MM.1S (cell line): ENCODE results near the gene CERS5.

ENCODE experiments used
- DNase-seq: peaks from one replicate; pipeline ENCODE4 v3.0.0-alpha.2; 2015
- H2AFZ ChIP-seq: fragments of 300-600 bp; sonication (generic); 2 replicates; pipeline ENCODE4 v1.6.0; 2016; ENCODE audit warnings: antibody characterized with exemption, low read length
- H3F3A ChIP-seq: fragments of 300-600 bp; sonication (generic); 2 replicates; pipeline ENCODE4 v1.6.1; 2016; ENCODE audit warnings: mild to moderate bottlenecking, antibody characterized with exemption, low read length, moderate library complexity, mixed read lengths; ENCODE audit not compliant: insufficient read depth
- H3K27ac ChIP-seq: fragments of 300-600 bp; sonication (generic); 2 replicates; pipeline ENCODE4 v1.5.1; 2016; ENCODE audit warnings: mild to moderate bottlenecking, low read length
- H3K27me3 ChIP-seq: fragments of 300-600 bp; sonication (generic); replicated peaks from 2 replicates; pipeline ENCODE4 v1.6.0; 2016; ENCODE audit warnings: low read length; ENCODE audit not compliant: insufficient read depth
- H3K36me3 ChIP-seq: fragments of 300-600 bp; sonication (generic); replicated peaks from 2 replicates; pipeline ENCODE4 v1.6.1; 2016; ENCODE audit warnings: mild to moderate bottlenecking, low read length, mixed read lengths; ENCODE audit not compliant: insufficient read depth
- H3K4me1 ChIP-seq: fragments of 300-600 bp; sonication (generic); 2 replicates; pipeline ENCODE4 v1.6.1; 2016; ENCODE audit warnings: low read length, mixed read lengths
- H3K4me2 ChIP-seq: fragments of 300-600 bp; sonication (generic); 2 replicates; pipeline ENCODE4 v1.6.0; 2016; ENCODE audit warnings: low read depth, low read length
- H3K4me3 ChIP-seq: fragments of 300-600 bp; sonication (generic); 2 replicates; pipeline ENCODE4 v1.5.1; 2016; ENCODE audit warnings: low read length, mixed read lengths
- H3K79me2 ChIP-seq: fragments of 300-600 bp; sonication (generic); 2 replicates; pipeline ENCODE4 v1.6.1; 2016; ENCODE audit warnings: mixed run types, low read length, mixed read lengths
- H3K9ac ChIP-seq: fragments of 300-600 bp; sonication (generic); 2 replicates; pipeline ENCODE4 v1.6.1; 2016; ENCODE audit warnings: low read length, mixed read lengths
- H3K9me2 ChIP-seq: fragments of 300-600 bp; sonication (generic); replicated peaks from 2 replicates; pipeline ENCODE4 v1.6.1; 2016; ENCODE audit warnings: mild to moderate bottlenecking, low read length, mixed read lengths; ENCODE audit not compliant: insufficient read depth
- H3K9me3 ChIP-seq: fragments of 300-600 bp; sonication (generic); replicated peaks from 2 replicates; pipeline ENCODE4 v1.6.1; 2016; ENCODE audit warnings: mild to moderate bottlenecking, low read length, mixed read lengths; ENCODE audit not compliant: insufficient read depth
- H4K20me1 ChIP-seq: fragments of 300-600 bp; sonication (generic); 2 replicates; pipeline ENCODE4 v1.6.1; 2016; ENCODE audit warnings: mild to moderate bottlenecking, low read length, moderate library complexity, mixed read lengths; ENCODE audit not compliant: insufficient read depth
- EZH2 ChIP-seq: fragments of 300-600 bp; sonication (generic); optimal IDR thresholded peaks from 2 replicates; pipeline ENCODE3; 2017; ENCODE audit warnings: low read depth, mild to moderate bottlenecking, antibody characterized with exemption, low read length, mixed read lengths
- EZH2phosphoT487 ChIP-seq: fragments of 300-600 bp; sonication (generic); IDR thresholded peaks from 2 replicates; pipeline ENCODE4 v1.6.1; 2018; ENCODE audit warnings: antibody characterized with exemption, low read length
- TF ChIP-seq, protein P1 (sequence below): fragments of 300-600 bp; sonication (generic); IDR thresholded peaks from 2 replicates; pipeline ENCODE4 v1.5.1; 2016; ENCODE audit warnings: antibody characterized with exemption, low read length, mixed read lengths

Gene CERS5

DNA sequence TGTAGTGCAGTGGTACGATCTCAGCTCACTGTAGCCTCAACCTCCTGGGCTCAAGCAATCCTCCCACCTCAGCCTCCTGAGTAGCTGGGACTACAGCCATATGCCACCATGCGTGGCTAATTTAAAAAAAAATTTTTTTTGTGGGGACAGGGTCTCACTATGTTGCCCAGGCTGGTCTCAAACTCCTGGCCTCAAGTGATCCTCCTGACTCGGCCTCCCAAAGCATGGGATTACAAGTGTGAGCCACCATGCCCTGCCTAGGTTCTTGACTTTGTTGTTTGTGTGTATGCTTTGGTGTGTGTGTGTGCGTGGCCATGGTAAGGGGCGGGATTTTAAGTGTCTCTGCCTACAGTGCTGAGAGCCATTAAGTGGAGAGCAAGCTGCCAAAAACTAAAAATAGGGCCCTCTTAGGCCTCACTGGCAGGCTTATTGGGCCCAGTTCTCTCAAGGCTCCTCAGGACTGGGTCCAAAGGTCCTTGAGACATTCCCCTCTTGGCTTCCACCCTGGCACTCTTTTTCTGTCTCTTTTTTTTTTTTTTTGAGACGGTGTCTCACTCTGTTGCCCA, 50.0 kb downstream of the CERS5 start:
- H3K27me3 ChIP-seq: no peaks in the 10 kb centered on the region
- H3K9ac ChIP-seq: no peak overlapping the region
- no peaks in the 10 kb centered on the region for H3K36me3 ChIP-seq
- H3K9me2 ChIP-seq: no peaks in the 10 kb centered on the region
- H2AFZ ChIP-seq: no peak overlapping the region
- H4K20me1 ChIP-seq: no peaks in the 10 kb centered on the region
- DNase-seq: no peak
- H3K79me2 ChIP-seq: peaks cover 75% of the 10 kb centered on the region
- no peak overlapping the region for H3K4me3 ChIP-seq
- peaks cover 7% of the 10 kb centered on the region for H3F3A ChIP-seq
- no peaks in the 10 kb centered on the region for H3K9me3 ChIP-seq
- TF ChIP-seq EZH2phosphoT487: no peak
- TF ChIP-seq EZH2: no peak
- TF ChIP-seq, protein P1, sequence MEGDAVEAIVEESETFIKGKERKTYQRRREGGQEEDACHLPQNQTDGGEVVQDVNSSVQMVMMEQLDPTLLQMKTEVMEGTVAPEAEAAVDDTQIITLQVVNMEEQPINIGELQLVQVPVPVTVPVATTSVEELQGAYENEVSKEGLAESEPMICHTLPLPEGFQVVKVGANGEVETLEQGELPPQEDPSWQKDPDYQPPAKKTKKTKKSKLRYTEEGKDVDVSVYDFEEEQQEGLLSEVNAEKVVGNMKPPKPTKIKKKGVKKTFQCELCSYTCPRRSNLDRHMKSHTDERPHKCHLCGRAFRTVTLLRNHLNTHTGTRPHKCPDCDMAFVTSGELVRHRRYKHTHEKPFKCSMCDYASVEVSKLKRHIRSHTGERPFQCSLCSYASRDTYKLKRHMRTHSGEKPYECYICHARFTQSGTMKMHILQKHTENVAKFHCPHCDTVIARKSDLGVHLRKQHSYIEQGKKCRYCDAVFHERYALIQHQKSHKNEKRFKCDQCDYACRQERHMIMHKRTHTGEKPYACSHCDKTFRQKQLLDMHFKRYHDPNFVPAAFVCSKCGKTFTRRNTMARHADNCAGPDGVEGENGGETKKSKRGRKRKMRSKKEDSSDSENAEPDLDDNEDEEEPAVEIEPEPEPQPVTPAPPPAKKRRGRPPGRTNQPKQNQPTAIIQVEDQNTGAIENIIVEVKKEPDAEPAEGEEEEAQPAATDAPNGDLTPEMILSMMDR: no peak
- H3K4me1 ChIP-seq: no peaks in the 10 kb centered on the region
- H3K27ac ChIP-seq: no peak overlapping the region
- no peak overlapping the region for H3K4me2 ChIP-seq

DNA sequence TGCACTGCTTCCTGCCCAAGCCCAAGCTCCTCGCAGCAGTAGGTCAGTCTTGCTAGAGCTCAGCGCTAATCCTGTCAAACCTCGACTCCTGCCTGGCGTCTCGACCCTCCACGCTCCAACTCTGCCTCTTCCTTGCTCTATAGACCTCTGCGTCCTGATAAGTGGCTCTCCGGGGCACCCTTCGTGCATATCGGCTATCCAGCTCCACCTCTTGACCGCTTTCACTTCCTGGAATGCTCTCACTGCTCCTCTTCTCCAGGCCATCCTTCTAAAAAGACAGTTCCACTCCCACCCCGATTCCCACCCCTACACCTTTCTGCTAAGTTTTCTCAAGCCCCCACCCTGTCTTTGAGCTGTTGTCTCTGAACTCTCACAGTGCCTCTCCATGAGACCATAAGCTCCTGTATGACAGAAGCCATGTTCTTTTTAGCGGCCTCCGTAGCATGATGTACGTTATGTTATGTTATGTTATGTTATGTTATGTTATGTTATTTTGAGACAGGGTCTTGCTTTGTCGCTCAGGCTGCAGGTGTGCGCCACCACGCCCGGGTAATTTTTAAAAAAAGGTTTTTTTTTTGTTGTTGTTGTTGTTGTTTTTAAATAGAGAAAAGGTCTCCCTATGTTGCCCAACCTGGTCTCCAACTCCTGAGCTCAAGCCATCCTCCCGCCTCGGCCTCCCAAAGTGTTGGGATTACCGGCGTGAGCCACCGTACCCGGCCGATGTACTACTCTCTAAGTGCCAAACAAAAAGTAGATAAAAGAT, 54.5 kb downstream of the CERS5 start:
- DNase-seq: peak; percentile 16
- Histone ChIP-seq H3K27ac (peak overlapping the region; percentile 98), H3K27me3 (no peaks in the 10 kb centered on the region), H3F3A (peaks cover 34% of the 10 kb centered on the region), H3K4me1 (peaks cover 32% of the 10 kb centered on the region), H3K79me2 (peaks cover 54% of the 10 kb centered on the region), H3K9ac (peak overlapping the region; percentile 87), H3K36me3 (no peaks in the 10 kb centered on the region), H3K4me2 (peak overlapping the region; percentile 46), H4K20me1 (no peaks in the 10 kb centered on the region), H3K9me3 (no peaks in the 10 kb centered on the region), H3K9me2 (no peaks in the 10 kb centered on the region), H2AFZ (peak overlapping the region; percentile 59), H3K4me3 (peak overlapping the region; percentile 93)
- TF ChIP-seq, protein P1: no peak
- TF ChIP-seq EZH2phosphoT487: no peak
- TF ChIP-seq EZH2: no peak

DNA sequence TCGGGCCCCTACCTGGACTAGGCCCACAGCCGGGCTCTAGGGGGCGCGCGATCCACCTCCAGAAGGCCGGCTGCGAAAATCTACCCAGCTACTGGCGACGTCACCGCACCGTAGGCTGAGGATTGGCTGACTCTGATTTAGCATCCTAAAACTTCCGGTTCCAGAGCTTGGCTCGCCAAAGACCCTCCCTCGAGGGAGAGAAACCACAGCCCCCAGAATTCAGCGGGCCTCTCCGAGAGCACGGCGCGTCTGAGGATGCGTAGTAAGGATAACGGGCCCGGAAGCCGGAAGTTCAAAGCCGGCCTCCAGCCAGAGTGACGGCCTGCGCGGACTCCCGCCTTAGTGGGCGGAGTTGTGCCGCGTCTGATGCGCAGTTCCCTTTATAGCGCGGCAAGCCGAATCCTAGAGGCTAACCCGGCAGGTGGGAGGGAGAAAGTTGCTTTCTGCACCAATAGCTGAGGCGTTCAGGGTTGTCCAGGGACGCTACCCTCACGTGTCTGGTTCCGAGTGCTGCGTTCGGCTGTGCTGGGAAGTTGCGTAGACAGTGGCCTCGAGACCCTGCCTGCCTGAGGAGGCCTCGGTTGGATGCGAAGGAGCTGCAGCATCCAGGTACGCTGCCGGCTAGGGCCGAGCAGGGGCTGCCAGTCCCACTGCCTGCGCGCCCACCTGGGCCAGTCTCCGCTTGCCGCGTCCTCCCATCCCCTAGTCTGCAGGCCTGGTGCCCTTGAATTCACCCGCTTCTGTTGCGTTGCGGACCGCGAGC, 55.3 kb downstream of the CERS5 start, which contains the start of gene COX14:
Gene COX14, plus strand, starts transcription at position 544 of the 763 bp plus-strand sequence. CDS start 7,808 bp downstream, outside the sequence.
- H3F3A ChIP-seq: peaks cover 34% of the 10 kb centered on the region
- H2AFZ ChIP-seq: peak within 1 kb of the TSS; percentile 64
- H3K27me3 ChIP-seq: no peaks in the 10 kb centered on the region
- peaks cover 32% of the 10 kb centered on the region for H3K4me1 ChIP-seq
- peak within 1 kb of the TSS; percentile 93 for H3K4me3 ChIP-seq
- peak within 1 kb of the TSS; percentile 87 for H3K9ac ChIP-seq
- no peaks in the 10 kb centered on the region for H3K9me2 ChIP-seq
- H3K36me3 ChIP-seq: no peaks in the 10 kb centered on the region
- H3K9me3 ChIP-seq: no peaks in the 10 kb centered on the region
- H3K4me2 ChIP-seq: peak within 1 kb of the TSS; percentile 98
- DNase-seq: peak; percentile 100
- no peak for TF ChIP-seq EZH2phosphoT487
- TF ChIP-seq, protein P1: peak; percentile 97
- no peak for TF ChIP-seq EZH2
- H3K27ac ChIP-seq: peak within 1 kb of the TSS; percentile 98
- H4K20me1 ChIP-seq: no peaks in the 10 kb centered on the region
- peaks cover 48% of the 10 kb centered on the region for H3K79me2 ChIP-seq
